DMS79 (cell line): Measurements from ENCODE around the gene TSPAN32.

ENCODE experiments used
- DNase-seq: peaks from one replicate; lab custom pipeline; 2025; lab: John Stamatoyannopoulos, UW

Gene TSPAN32

GRCh38 chr11:2366733-2367132, 64.9 kb downstream of the TSPAN32 start:
- no peak for DNase-seq

- DNase-seq: no peak
Observed at GRCh38 chr11:2367266-2368160, 65.7 kb downstream of the TSPAN32 start.
